GM10266 (cell line): Measurements from ENCODE around the gene LRRC1.

Experiments used
- DNase-seq: peaks from one replicate; pipeline ENCODE4 v3.0.0; 2012; ENCODE audit errors: extremely low spot score
- CTCF ChIP-seq: IDR thresholded peaks from 2 replicates; pipeline ENCODE4 v1.5.1; 2012; ENCODE audit warnings: mild to moderate bottlenecking, low read depth; ENCODE audit not compliant: control insufficient read depth, insufficient read depth; ENCODE audit errors: missing control alignments

The LRRC1 gene

GRCh38 chr6:53878808-53879207 lies 84.0 kb downstream of the LRRC1 start:
- no peak for TF ChIP-seq CTCF
- DNase-seq = no peak

- DNase-seq = no peak
- no peak for TF ChIP-seq CTCF
Measured at GRCh38 chr6:53879608-53880007, 84.8 kb downstream of the LRRC1 start.

GRCh38 chr6:53887316-53887715 lies 92.5 kb downstream of the LRRC1 start:
- TF ChIP-seq CTCF = no peak
- DNase-seq = no peak

- DNase-seq = no peak
- no peak for TF ChIP-seq CTCF
Measured at GRCh38 chr6:53888931-53889330, 94.1 kb downstream of the LRRC1 start.

DNA sequence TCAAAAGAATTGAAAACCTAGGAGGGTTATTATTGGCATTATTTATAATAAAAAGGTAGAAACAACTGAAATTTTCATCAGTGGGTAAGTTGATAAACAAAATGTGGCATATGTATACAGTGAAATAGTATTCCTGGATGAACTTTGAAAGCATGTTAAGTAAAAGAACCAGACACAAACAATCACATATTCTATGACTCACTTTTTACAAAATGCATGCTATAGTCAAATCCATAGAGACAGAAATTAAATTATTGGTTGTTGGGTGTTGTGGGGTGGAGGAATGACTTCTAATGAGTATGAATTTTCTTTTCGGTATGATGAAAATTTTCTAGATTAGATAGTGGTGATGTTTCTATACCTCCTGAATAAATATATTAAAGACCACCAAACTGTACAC lies 94.6 kb downstream of the LRRC1 start:
- no peak for DNase-seq
- TF ChIP-seq CTCF = no peak

- TF ChIP-seq CTCF = no peak
- DNase-seq = no peak
Measured at GRCh38 chr6:53892707-53893106, 97.9 kb downstream of the LRRC1 start.

DNA sequence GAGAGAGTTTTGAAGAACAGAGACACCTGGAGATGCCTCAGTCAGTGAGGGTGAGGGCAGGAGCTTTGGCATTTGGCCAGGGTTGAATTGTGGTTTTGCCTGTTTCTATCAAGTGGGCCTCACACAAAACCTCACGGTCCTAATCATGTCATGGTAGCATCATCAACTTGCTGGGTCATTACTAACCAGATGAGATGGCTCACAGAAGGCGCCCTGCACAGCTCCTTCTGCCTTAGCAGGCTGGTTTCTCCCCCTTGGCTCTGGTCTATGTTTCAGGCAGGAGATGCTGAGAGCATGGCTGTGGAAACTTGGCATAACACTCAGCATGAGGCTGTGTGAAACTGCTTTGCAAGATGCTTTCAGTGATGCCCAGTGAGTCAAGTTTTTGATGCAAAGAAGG lies 99.3 kb downstream of the LRRC1 start:
- no peak for DNase-seq
- TF ChIP-seq CTCF = no peak
